WTC11 (cell line): ENCODE measurements around the gene HHAT. TPM values are rescaled to one million over a fixed set of nuclear protein-coding genes. Genes with fewer than 3 reads are reported as not detected.

Source experiments
- ATAC-seq: fragments of 200-7000 bp; cut with Tn5 transposase; 2 replicates; pipeline ENCODE4 v1.10.0; 2021; ENCODE audit warnings: mild to moderate bottlenecking, moderate library complexity
- CTCF ChIA-PET: fragments of 300-600 bp; sonication (Branson Sonifier 250); formaldehyde crosslinking; loops from one replicate; lab custom pipeline; 2021; ENCODE audit warnings: antibody characterized with exemption; lab: Charles Lee
- POLR2A ChIA-PET: fragments of 350-600 bp; sonication (Branson Sonifier 250); formaldehyde crosslinking; loops from one replicate; lab custom pipeline; 2021; ENCODE audit warnings: antibody characterized with exemption; lab: Charles Lee
- DNase-seq: peaks from one replicate; pipeline ENCODE4 v3.0.0; 2021; ENCODE audit warnings: low spot score
- H3K27ac Mint-ChIP-seq: 2 replicates; pipeline ENCODE4 v1.8.0; 2021; ENCODE audit warnings: mixed read lengths
- H3K27me3 Mint-ChIP-seq: 2 replicates; pipeline ENCODE4 v1.8.0; 2021; ENCODE audit warnings: low read depth, mild to moderate bottlenecking, moderate library complexity, mixed read lengths
- H3K36me3 Mint-ChIP-seq: 2 replicates; pipeline ENCODE4 v1.8.0; 2021; ENCODE audit warnings: mixed read lengths
- H3K4me1 Mint-ChIP-seq: 2 replicates; pipeline ENCODE4 v1.8.0; 2022; ENCODE audit warnings: mixed read lengths
- H3K4me3 Mint-ChIP-seq: 2 replicates; pipeline ENCODE4 v1.8.0; 2021; ENCODE audit warnings: mild to moderate bottlenecking, moderate library complexity, mixed read lengths
- H3K9me3 Mint-ChIP-seq: 2 replicates; pipeline ENCODE4 v1.8.0; 2021; ENCODE audit warnings: mixed read lengths
- AR ChIP-seq: fragments of 250-450 bp; sonication (Bioruptor Pico); IDR thresholded peaks from 2 replicates; pipeline ENCODE4 v1.9.0; 2021; ENCODE audit warnings: mild to moderate bottlenecking
- ATF3 ChIP-seq: sonication (generic); formaldehyde crosslinking; conservative IDR thresholded peaks from 2 replicates; pipeline ENCODE4 v1.8.1; 2022; ENCODE audit warnings: mild to moderate bottlenecking, missing genetic modification reagents
- CBFB ChIP-seq: sonication (generic); formaldehyde crosslinking; IDR thresholded peaks from 2 replicates; pipeline ENCODE4 v1.8.1; 2022; ENCODE audit warnings: mild to moderate bottlenecking, low read depth, missing genetic modification reagents
- ELF4 ChIP-seq: sonication (generic); formaldehyde crosslinking; IDR thresholded peaks from 2 replicates; pipeline ENCODE4 v1.8.1; 2022; ENCODE audit warnings: low read depth, mild to moderate bottlenecking, moderate library complexity, missing genetic modification reagents
- ERG ChIP-seq: fragments of 250-450 bp; sonication (Bioruptor Pico); IDR thresholded peaks from 2 replicates; pipeline ENCODE4 v1.8.0; 2021; ENCODE audit warnings: mild to moderate bottlenecking
- FOXK1 ChIP-seq: sonication (generic); formaldehyde crosslinking; IDR thresholded peaks from 2 replicates; pipeline ENCODE4 v1.8.0; 2022; ENCODE audit warnings: mild to moderate bottlenecking, moderate library complexity, missing genetic modification reagents
- NR2C2 ChIP-seq: sonication (generic); formaldehyde crosslinking; IDR thresholded peaks from 2 replicates; pipeline ENCODE4 v1.8.0; 2022; ENCODE audit warnings: mild to moderate bottlenecking, missing genetic modification reagents
- RELA ChIP-seq: sonication (generic); formaldehyde crosslinking; IDR thresholded peaks from 2 replicates; pipeline ENCODE4 v1.8.1; 2022; ENCODE audit warnings: missing genetic modification reagents, mild to moderate bottlenecking, borderline replicate concordance
- RORB ChIP-seq: fragments of 250-450 bp; sonication (Bioruptor Pico); IDR thresholded peaks from 2 replicates; pipeline ENCODE4 v1.9.0; 2021; ENCODE audit warnings: mild to moderate bottlenecking
- SMAD3 ChIP-seq: sonication (generic); formaldehyde crosslinking; IDR thresholded peaks from 2 replicates; pipeline ENCODE4 v1.8.0; 2022; ENCODE audit warnings: missing genetic modification reagents, mild to moderate bottlenecking, borderline replicate concordance
- SMAD4 ChIP-seq: sonication (generic); formaldehyde crosslinking; IDR thresholded peaks from 2 replicates; pipeline ENCODE4 v1.8.0; 2022; ENCODE audit warnings: mild to moderate bottlenecking, missing genetic modification reagents
- TP53 ChIP-seq: sonication (generic); formaldehyde crosslinking; IDR thresholded peaks from 2 replicates; pipeline ENCODE4 v1.8.1; 2023; ENCODE audit warnings: mild to moderate bottlenecking, missing genetic modification reagents
- ZBTB21 ChIP-seq: sonication (generic); formaldehyde crosslinking; IDR thresholded peaks from 2 replicates; pipeline ENCODE4 v1.8.1; 2023; ENCODE audit warnings: mild to moderate bottlenecking, missing genetic modification reagents, borderline replicate concordance
- ZNF232 ChIP-seq: sonication (generic); formaldehyde crosslinking; IDR thresholded peaks from 2 replicates; pipeline ENCODE4 v1.8.0; 2022; ENCODE audit warnings: mild to moderate bottlenecking, missing genetic modification reagents
- ZNF263 ChIP-seq: sonication (generic); formaldehyde crosslinking; IDR thresholded peaks from 2 replicates; pipeline ENCODE4 v1.8.1; 2022; ENCODE audit warnings: low read depth, mild to moderate bottlenecking, moderate library complexity, missing genetic modification reagents
- ZNF317 ChIP-seq: sonication (generic); formaldehyde crosslinking; IDR thresholded peaks from 2 replicates; pipeline ENCODE4 v1.8.1; 2023; ENCODE audit warnings: low read depth, mild to moderate bottlenecking, moderate library complexity, missing genetic modification reagents, borderline replicate concordance
- ZNF416 ChIP-seq: fragments of 250-450 bp; sonication (Bioruptor Pico); IDR thresholded peaks from 2 replicates; pipeline ENCODE4 v1.9.0; 2021; ENCODE audit warnings: mild to moderate bottlenecking, inconsistent platforms
- ZNF423 ChIP-seq: fragments of 250-450 bp; sonication (Bioruptor Pico); IDR thresholded peaks from 2 replicates; pipeline ENCODE4 v2.1.2; 2022; ENCODE audit warnings: mild to moderate bottlenecking, moderate library complexity
- total RNA-seq: library from RNA; stranded (reverse); gene quantifications from 3 replicates; pipeline ENCODE4 v1.2.3, GENCODE V29; 2021
- TF ChIP-seq, protein P1 (sequence below): sonication (generic); formaldehyde crosslinking; IDR thresholded peaks from 2 replicates; pipeline ENCODE4 v1.8.1; 2022; ENCODE audit warnings: mild to moderate bottlenecking, missing genetic modification reagents, moderate library complexity, borderline replicate concordance
- TF ChIP-seq, protein P2 (sequence below): sonication (generic); formaldehyde crosslinking; IDR thresholded peaks from 2 replicates; pipeline ENCODE4 v1.8.0; 2023; ENCODE audit warnings: missing genetic modification reagents, mild to moderate bottlenecking, borderline replicate concordance
- TF ChIP-seq, protein P3 (sequence below): sonication (generic); formaldehyde crosslinking; IDR thresholded peaks from 2 replicates; pipeline ENCODE4 v1.8.1; 2023; ENCODE audit warnings: mild to moderate bottlenecking, missing genetic modification reagents, moderate library complexity

HHAT gene
- total RNA-seq, 1 experiment from 2014 or later: 0.39 TPM

GRCh38 chr1:210689826-210690225, 361.1 kb downstream of the HHAT start:
- CTCF ChIA-PET: no interaction called here
- no peaks in the 10 kb centered on the region for H3K4me1 Mint-ChIP-seq
- no peak for DNase-seq

DNA sequence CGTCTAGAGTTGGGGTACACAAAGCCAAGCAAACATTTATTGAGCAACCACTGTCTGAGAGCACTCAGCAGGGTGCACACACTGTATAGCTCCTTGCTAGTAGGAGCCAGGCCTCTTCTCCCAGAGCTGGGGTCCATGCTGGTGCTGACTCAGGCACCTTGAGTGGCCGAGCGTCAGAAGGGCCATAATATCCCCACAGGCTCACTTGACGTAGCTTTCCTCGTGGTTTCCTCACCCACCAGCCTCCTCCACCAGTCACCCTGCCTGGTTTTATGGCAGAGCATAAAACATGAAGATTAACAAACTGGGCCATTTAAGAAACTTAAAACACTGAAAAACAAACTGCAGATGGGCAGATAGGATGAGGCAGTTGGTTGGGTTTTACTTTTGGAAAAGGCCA, 361.5 kb downstream of the HHAT start:
- no peak for DNase-seq
- no peak for ATAC-seq
- CTCF ChIA-PET: no interaction called here
- Mint-ChIP-seq H3K4me1 (no peaks in the 10 kb centered on the region), H3K4me3 (no peak overlapping the region), H3K9me3 (no peaks in the 10 kb centered on the region), H3K27me3 (no peaks in the 10 kb centered on the region), H3K27ac (no peak overlapping the region), H3K36me3 (no peaks in the 10 kb centered on the region)
- POLR2A ChIA-PET: no interaction called here
- TF ChIP-seq ZNF423 (CRISPR knock-in tag) (no peak), SMAD3 (no peak), RELA (CRISPR knock-in tag) (no peak), RORB (CRISPR knock-in tag) (no peak), AR (CRISPR knock-in tag) (no peak), ELF4 (CRISPR knock-in tag) (no peak), FOXK1 (no peak), TP53 (CRISPR knock-in tag) (no peak), ERG (CRISPR knock-in tag) (no peak), SMAD4 (CRISPR knock-in tag) (no peak)
- TF ChIP-seq, protein P1, sequence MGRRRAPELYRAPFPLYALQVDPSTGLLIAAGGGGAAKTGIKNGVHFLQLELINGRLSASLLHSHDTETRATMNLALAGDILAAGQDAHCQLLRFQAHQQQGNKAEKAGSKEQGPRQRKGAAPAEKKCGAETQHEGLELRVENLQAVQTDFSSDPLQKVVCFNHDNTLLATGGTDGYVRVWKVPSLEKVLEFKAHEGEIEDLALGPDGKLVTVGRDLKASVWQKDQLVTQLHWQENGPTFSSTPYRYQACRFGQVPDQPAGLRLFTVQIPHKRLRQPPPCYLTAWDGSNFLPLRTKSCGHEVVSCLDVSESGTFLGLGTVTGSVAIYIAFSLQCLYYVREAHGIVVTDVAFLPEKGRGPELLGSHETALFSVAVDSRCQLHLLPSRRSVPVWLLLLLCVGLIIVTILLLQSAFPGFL (CRISPR knock-in tag): no peak

More at GRCh38 chr1:210689826-210690225, 361.1 kb downstream of the HHAT start:
- TF ChIP-seq ZNF232 (CRISPR knock-in tag): no peak
- TF ChIP-seq ZNF416 (CRISPR knock-in tag): no peak
- TF ChIP-seq, protein P2, sequence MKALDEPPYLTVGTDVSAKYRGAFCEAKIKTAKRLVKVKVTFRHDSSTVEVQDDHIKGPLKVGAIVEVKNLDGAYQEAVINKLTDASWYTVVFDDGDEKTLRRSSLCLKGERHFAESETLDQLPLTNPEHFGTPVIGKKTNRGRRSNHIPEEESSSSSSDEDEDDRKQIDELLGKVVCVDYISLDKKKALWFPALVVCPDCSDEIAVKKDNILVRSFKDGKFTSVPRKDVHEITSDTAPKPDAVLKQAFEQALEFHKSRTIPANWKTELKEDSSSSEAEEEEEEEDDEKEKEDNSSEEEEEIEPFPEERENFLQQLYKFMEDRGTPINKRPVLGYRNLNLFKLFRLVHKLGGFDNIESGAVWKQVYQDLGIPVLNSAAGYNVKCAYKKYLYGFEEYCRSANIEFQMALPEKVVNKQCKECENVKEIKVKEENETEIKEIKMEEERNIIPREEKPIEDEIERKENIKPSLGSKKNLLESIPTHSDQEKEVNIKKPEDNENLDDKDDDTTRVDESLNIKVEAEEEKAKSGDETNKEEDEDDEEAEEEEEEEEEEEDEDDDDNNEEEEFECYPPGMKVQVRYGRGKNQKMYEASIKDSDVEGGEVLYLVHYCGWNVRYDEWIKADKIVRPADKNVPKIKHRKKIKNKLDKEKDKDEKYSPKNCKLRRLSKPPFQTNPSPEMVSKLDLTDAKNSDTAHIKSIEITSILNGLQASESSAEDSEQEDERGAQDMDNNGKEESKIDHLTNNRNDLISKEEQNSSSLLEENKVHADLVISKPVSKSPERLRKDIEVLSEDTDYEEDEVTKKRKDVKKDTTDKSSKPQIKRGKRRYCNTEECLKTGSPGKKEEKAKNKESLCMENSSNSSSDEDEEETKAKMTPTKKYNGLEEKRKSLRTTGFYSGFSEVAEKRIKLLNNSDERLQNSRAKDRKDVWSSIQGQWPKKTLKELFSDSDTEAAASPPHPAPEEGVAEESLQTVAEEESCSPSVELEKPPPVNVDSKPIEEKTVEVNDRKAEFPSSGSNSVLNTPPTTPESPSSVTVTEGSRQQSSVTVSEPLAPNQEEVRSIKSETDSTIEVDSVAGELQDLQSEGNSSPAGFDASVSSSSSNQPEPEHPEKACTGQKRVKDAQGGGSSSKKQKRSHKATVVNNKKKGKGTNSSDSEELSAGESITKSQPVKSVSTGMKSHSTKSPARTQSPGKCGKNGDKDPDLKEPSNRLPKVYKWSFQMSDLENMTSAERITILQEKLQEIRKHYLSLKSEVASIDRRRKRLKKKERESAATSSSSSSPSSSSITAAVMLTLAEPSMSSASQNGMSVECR (CRISPR knock-in tag): no peak
- TF ChIP-seq NR2C2 (CRISPR knock-in tag): no peak
- TF ChIP-seq ZNF263 (CRISPR knock-in tag): no peak
- TF ChIP-seq CBFB: no peak
- TF ChIP-seq TP53 (CRISPR knock-in tag): no peak
- TF ChIP-seq, protein P3, sequence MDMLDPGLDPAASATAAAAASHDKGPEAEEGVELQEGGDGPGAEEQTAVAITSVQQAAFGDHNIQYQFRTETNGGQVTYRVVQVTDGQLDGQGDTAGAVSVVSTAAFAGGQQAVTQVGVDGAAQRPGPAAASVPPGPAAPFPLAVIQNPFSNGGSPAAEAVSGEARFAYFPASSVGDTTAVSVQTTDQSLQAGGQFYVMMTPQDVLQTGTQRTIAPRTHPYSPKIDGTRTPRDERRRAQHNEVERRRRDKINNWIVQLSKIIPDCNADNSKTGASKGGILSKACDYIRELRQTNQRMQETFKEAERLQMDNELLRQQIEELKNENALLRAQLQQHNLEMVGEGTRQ (CRISPR knock-in tag): no peak
- TF ChIP-seq ZNF317 (CRISPR knock-in tag): no peak
- no peak for TF ChIP-seq ZNF423 (CRISPR knock-in tag)
- no peak for TF ChIP-seq ATF3 (CRISPR knock-in tag)
- TF ChIP-seq, protein P1 (CRISPR knock-in tag): no peak
- TF ChIP-seq ZBTB21 (CRISPR knock-in tag): no peak
- no peaks in the 10 kb centered on the region for H3K27me3 Mint-ChIP-seq
- H3K9me3 Mint-ChIP-seq: no peaks in the 10 kb centered on the region
- no peak overlapping the region for H3K4me3 Mint-ChIP-seq
- H3K36me3 Mint-ChIP-seq: no peaks in the 10 kb centered on the region
- POLR2A ChIA-PET: no interaction called here
- no peak for ATAC-seq
- no peak overlapping the region for H3K27ac Mint-ChIP-seq
